WTC11 (cell line): Measurements from ENCODE around the gene SLC16A8. TPM values are rescaled to one million over a fixed set of nuclear protein-coding genes. Genes with fewer than 3 reads are reported as not detected.
A peak's percentile ranks its signal among the peaks of the same experiment; 100 is the strongest.

Experiments used
- ATAC-seq: fragments of 200-7000 bp; cut with Tn5 transposase; 2 replicates; pipeline ENCODE4 v1.10.0; 2021; ENCODE audit warnings: mild to moderate bottlenecking, moderate library complexity
- CTCF ChIA-PET: fragments of 300-600 bp; sonication (Branson Sonifier 250); formaldehyde crosslinking; loops from one replicate; lab custom pipeline; 2021; ENCODE audit warnings: antibody characterized with exemption; lab: Charles Lee
- POLR2A ChIA-PET: fragments of 350-600 bp; sonication (Branson Sonifier 250); formaldehyde crosslinking; loops from one replicate; lab custom pipeline; 2021; ENCODE audit warnings: antibody characterized with exemption; lab: Charles Lee
- DNase-seq: peaks from one replicate; pipeline ENCODE4 v3.0.0; 2021; ENCODE audit warnings: low spot score
- H3K27ac Mint-ChIP-seq: 2 replicates; pipeline ENCODE4 v1.8.0; 2021; ENCODE audit warnings: mixed read lengths
- H3K27me3 Mint-ChIP-seq: 2 replicates; pipeline ENCODE4 v1.8.0; 2021; ENCODE audit warnings: low read depth, mild to moderate bottlenecking, moderate library complexity, mixed read lengths
- H3K36me3 Mint-ChIP-seq: 2 replicates; pipeline ENCODE4 v1.8.0; 2021; ENCODE audit warnings: mixed read lengths
- H3K4me1 Mint-ChIP-seq: 2 replicates; pipeline ENCODE4 v1.8.0; 2022; ENCODE audit warnings: mixed read lengths
- H3K4me3 Mint-ChIP-seq: 2 replicates; pipeline ENCODE4 v1.8.0; 2021; ENCODE audit warnings: mild to moderate bottlenecking, moderate library complexity, mixed read lengths
- H3K9me3 Mint-ChIP-seq: 2 replicates; pipeline ENCODE4 v1.8.0; 2021; ENCODE audit warnings: mixed read lengths
- GTF2I ChIP-seq: fragments of 250-450 bp; sonication (Bioruptor Pico); conservative IDR thresholded peaks from 2 replicates; pipeline ENCODE4 v1.4.0; 2021; ENCODE audit warnings: mild to moderate bottlenecking
- NFATC4 ChIP-seq: fragments of 250-450 bp; sonication (Bioruptor Pico); IDR thresholded peaks from 2 replicates; pipeline ENCODE4 v1.9.0; 2021; ENCODE audit warnings: mild to moderate bottlenecking
- NFE2L1 ChIP-seq: sonication (generic); formaldehyde crosslinking; IDR thresholded peaks from 2 replicates; pipeline ENCODE4 v1.8.1; 2023; ENCODE audit warnings: missing genetic modification reagents
- NFYB ChIP-seq: sonication (generic); formaldehyde crosslinking; conservative IDR thresholded peaks from 2 replicates; pipeline ENCODE4 v1.8.0; 2022; ENCODE audit warnings: low read depth, missing genetic modification reagents
- OVOL2 ChIP-seq: fragments of 250-450 bp; sonication (Bioruptor Pico); IDR thresholded peaks from 2 replicates; pipeline ENCODE4 v1.9.0; 2021; ENCODE audit warnings: mild to moderate bottlenecking, borderline replicate concordance
- PRRX2 ChIP-seq: fragments of 250-450 bp; sonication (Bioruptor Pico); IDR thresholded peaks from 2 replicates; pipeline ENCODE4 v1.8.0; 2021; ENCODE audit warnings: mild to moderate bottlenecking
- SP1 ChIP-seq: sonication (generic); formaldehyde crosslinking; conservative IDR thresholded peaks from 2 replicates; pipeline ENCODE4 v1.8.1; 2022; ENCODE audit warnings: missing genetic modification reagents
- TCF7 ChIP-seq: sonication (generic); formaldehyde crosslinking; IDR thresholded peaks from 2 replicates; pipeline ENCODE4 v1.8.0; 2022; ENCODE audit warnings: mild to moderate bottlenecking, low read depth, missing genetic modification reagents, moderate library complexity
- ZNF121 ChIP-seq: sonication (generic); formaldehyde crosslinking; IDR thresholded peaks from 2 replicates; pipeline ENCODE4 v1.8.0; 2023; ENCODE audit warnings: missing genetic modification reagents
- ZNF263 ChIP-seq: sonication (generic); formaldehyde crosslinking; IDR thresholded peaks from 2 replicates; pipeline ENCODE4 v1.8.1; 2022; ENCODE audit warnings: low read depth, mild to moderate bottlenecking, moderate library complexity, missing genetic modification reagents
- ZNF317 ChIP-seq: sonication (generic); formaldehyde crosslinking; IDR thresholded peaks from 2 replicates; pipeline ENCODE4 v1.8.1; 2023; ENCODE audit warnings: low read depth, mild to moderate bottlenecking, moderate library complexity, missing genetic modification reagents, borderline replicate concordance
- ZNF416 ChIP-seq: fragments of 250-450 bp; sonication (Bioruptor Pico); IDR thresholded peaks from 2 replicates; pipeline ENCODE4 v1.9.0; 2021; ENCODE audit warnings: mild to moderate bottlenecking, inconsistent platforms
- total RNA-seq: library from RNA; stranded (reverse); gene quantifications from 3 replicates; pipeline ENCODE4 v1.2.3, GENCODE V29; 2021
- TF ChIP-seq, protein P1 (sequence below): fragments of 250-450 bp; sonication (Bioruptor Pico); conservative IDR thresholded peaks from 2 replicates; pipeline ENCODE4 v1.9.0; 2021; ENCODE audit warnings: mild to moderate bottlenecking
- TF ChIP-seq, protein P2 (sequence below): sonication (generic); formaldehyde crosslinking; IDR thresholded peaks from 2 replicates; pipeline ENCODE4 v1.8.1; 2023; ENCODE audit warnings: mild to moderate bottlenecking, missing genetic modification reagents, borderline replicate concordance
- TF ChIP-seq, protein P3 (sequence below): sonication (generic); formaldehyde crosslinking; IDR thresholded peaks from 2 replicates; pipeline ENCODE4 v1.8.1; 2023; ENCODE audit warnings: mild to moderate bottlenecking, moderate library complexity, missing genetic modification reagents
- TF ChIP-seq, protein P4 (sequence below): sonication (generic); formaldehyde crosslinking; IDR thresholded peaks from 2 replicates; pipeline ENCODE4 v1.8.0; 2022; ENCODE audit warnings: missing genetic modification reagents
- TF ChIP-seq, protein P5 (sequence below): sonication (generic); formaldehyde crosslinking; IDR thresholded peaks from 2 replicates; pipeline ENCODE4 v1.8.0; 2023; ENCODE audit warnings: mild to moderate bottlenecking, missing genetic modification reagents

The SLC16A8 gene
- total RNA-seq, 1 experiment from 2014 or later = 0.57 TPM

DNA sequence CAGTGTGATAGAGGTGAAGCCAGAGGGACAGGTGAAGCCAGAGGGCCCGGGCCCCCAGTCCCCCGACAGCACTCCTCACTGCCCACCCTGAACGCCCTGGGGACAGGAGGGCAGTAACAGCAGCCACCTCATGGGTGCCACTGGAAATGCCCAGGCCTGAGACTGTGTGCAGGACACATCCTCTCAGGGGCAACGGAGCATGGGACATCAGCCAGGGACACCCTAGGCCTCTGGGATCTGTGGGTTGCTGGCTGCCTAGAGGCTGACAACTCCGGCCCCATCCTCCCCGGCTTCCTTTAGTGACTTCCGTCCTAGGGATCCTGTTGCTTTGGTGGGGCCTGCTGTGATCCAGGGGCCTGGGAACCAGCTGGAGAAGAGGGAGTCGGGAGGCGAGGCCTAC is 43.9 kb upstream of the SLC16A8 start (continued):
- TF ChIP-seq, protein P1, sequence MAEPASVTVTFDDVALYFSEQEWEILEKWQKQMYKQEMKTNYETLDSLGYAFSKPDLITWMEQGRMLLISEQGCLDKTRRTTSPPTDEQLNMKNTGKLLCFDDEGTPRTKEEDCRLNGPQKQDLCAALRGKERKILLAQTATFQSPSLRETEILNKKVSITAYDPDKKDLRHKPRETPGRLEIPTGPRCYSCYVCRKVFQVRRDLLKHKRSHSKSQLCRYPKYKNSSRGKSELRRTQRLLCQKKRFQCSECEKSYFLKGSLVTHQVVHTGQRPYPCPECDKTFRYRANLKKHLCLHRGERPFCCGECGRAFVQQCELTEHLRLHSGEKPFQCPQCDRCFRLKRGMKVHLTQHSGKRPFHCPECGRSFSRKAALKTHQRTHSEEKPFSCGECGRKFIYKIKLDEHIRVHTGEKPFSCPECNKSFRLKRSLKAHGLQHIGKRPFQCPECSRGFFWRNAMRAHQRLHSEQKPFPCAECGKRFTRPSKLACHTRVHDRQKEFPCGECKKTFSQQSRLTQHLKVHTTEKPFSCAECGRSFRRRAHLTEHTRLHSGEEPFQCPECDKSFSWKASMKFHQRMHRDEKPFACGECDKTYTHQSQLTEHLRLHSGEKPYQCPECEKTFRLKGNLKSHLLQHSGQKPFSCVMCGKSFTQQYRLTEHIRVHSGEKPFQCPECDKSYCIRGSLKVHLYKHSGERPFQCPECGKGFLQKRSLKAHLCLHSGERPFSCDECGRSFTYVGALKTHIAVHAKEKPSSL (CRISPR knock-in tag) = no peak
- no peak for TF ChIP-seq ZNF416
- TF ChIP-seq, protein P2, sequence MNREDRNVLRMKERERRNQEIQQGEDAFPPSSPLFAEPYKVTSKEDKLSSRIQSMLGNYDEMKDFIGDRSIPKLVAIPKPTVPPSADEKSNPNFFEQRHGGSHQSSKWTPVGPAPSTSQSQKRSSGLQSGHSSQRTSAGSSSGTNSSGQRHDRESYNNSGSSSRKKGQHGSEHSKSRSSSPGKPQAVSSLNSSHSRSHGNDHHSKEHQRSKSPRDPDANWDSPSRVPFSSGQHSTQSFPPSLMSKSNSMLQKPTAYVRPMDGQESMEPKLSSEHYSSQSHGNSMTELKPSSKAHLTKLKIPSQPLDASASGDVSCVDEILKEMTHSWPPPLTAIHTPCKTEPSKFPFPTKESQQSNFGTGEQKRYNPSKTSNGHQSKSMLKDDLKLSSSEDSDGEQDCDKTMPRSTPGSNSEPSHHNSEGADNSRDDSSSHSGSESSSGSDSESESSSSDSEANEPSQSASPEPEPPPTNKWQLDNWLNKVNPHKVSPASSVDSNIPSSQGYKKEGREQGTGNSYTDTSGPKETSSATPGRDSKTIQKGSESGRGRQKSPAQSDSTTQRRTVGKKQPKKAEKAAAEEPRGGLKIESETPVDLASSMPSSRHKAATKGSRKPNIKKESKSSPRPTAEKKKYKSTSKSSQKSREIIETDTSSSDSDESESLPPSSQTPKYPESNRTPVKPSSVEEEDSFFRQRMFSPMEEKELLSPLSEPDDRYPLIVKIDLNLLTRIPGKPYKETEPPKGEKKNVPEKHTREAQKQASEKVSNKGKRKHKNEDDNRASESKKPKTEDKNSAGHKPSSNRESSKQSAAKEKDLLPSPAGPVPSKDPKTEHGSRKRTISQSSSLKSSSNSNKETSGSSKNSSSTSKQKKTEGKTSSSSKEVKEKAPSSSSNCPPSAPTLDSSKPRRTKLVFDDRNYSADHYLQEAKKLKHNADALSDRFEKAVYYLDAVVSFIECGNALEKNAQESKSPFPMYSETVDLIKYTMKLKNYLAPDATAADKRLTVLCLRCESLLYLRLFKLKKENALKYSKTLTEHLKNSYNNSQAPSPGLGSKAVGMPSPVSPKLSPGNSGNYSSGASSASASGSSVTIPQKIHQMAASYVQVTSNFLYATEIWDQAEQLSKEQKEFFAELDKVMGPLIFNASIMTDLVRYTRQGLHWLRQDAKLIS (CRISPR knock-in tag) = no peak
- TF ChIP-seq, protein P3, sequence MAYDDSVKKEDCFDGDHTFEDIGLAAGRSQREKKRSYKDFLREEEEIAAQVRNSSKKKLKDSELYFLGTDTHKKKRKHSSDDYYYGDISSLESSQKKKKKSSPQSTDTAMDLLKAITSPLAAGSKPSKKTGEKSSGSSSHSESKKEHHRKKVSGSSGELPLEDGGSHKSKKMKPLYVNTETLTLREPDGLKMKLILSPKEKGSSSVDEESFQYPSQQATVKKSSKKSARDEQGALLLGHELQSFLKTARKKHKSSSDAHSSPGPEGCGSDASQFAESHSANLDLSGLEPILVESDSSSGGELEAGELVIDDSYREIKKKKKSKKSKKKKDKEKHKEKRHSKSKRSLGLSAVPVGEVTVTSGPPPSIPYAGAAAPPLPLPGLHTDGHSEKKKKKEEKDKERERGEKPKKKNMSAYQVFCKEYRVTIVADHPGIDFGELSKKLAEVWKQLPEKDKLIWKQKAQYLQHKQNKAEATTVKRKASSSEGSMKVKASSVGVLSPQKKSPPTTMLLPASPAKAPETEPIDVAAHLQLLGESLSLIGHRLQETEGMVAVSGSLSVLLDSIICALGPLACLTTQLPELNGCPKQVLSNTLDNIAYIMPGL (CRISPR knock-in tag) = no peak
- TF ChIP-seq, all 79 proteins: peak for 0

DNA sequence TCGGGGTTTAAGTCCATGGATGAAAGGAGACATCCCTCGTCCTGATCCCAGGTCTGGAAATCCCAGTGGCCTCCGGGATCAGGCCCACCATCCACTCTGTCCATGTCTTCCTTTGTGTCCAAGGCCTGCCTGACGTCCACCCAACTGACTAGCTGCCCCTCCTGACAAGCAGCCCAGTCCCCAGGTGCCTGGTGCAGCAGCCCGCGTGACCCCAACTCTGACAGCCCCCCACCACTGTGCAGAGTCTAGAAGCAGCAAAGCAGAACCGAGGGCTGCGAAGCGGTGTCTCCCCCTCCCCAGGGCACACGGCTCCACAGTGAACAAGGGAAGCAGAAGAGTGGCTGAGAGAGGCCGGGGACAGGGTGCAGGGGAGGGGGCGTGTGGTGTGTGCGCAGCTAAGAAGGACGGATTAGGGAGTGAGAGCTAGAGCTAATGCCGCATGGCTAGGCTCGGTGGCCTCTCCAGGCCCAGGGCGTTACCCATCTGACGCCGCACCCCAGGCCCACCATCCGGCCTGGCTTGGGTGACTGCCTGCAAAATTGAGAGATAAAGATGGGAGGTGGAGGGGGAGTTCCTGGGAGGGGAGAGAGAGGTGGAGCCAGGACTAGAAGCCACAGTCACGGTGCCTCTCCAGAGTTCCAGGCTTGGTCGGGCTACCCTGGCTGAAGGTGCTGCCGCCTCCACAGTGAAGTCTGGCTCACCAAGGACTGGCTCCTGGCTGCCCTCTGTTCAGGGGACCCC is 43.1 kb upstream of the SLC16A8 start:
- Mint-ChIP-seq H3K9me3 (no peaks in the 10 kb centered on the region), H3K4me3 (no peak overlapping the region), H3K27me3 (no peaks in the 10 kb centered on the region), H3K4me1 (peaks cover 3% of the 10 kb centered on the region; the same call in 1 of the 2 replicates), H3K27ac (peak overlapping the region; percentile 58), H3K36me3 (no peaks in the 10 kb centered on the region; the same call in 1 of the 2 replicates)
- ATAC-seq (no peak), DNase-seq (no peak)
- ChIA-PET CTCF (interaction anchor here (1.5 to 3.2 kb wide), 2 partner anchors 29 to 75 kb away, joined by 5 to 10 read pairs; no protein-coding TSS in a partner anchor), POLR2A (no interaction called here)
- TF ChIP-seq GTF2I = no peak

DNA sequence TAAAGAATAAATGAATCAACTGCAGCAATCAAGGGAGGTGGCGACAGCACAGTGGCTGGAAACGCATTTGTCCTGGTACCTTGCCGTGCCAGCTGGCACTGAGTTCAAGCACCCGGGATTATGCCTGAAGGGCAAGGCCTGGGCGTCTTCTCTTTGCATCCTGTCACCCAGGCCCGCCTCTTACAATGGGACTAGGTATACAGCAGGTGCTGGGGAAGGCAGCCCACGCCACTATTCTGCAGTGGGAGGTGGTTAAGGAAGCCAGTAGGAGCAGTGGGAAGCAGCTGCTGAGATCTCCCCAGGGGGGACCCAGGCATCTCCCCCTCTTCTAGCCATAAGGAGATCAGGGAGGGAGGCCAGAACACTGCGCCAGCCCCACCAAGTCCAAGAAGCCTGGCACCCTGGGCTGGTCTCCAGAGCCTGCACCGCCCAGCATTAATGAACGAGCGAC is 41.8 kb upstream of the SLC16A8 start:
- Mint-ChIP-seq H3K9me3 (no peaks in the 10 kb centered on the region), H3K4me1 (peaks cover 3% of the 10 kb centered on the region), H3K36me3 (no peaks in the 10 kb centered on the region), H3K27ac (no peak overlapping the region), H3K4me3 (no peak overlapping the region), H3K27me3 (no peaks in the 10 kb centered on the region)
- ATAC-seq = no peak
- DNase-seq = no peak
- ChIA-PET CTCF (interaction anchor here (2.1 to 3.6 kb wide), 5 partner anchors 11 to 74 kb away, joined by 11 to 46 read pairs (median 16); partner anchors contain the start of gene BAIAP2L2), POLR2A (no interaction called here)
- no peak for TF ChIP-seq PRRX2
- no peak for TF ChIP-seq ZNF317 (CRISPR knock-in tag)
- TF ChIP-seq, protein P4, sequence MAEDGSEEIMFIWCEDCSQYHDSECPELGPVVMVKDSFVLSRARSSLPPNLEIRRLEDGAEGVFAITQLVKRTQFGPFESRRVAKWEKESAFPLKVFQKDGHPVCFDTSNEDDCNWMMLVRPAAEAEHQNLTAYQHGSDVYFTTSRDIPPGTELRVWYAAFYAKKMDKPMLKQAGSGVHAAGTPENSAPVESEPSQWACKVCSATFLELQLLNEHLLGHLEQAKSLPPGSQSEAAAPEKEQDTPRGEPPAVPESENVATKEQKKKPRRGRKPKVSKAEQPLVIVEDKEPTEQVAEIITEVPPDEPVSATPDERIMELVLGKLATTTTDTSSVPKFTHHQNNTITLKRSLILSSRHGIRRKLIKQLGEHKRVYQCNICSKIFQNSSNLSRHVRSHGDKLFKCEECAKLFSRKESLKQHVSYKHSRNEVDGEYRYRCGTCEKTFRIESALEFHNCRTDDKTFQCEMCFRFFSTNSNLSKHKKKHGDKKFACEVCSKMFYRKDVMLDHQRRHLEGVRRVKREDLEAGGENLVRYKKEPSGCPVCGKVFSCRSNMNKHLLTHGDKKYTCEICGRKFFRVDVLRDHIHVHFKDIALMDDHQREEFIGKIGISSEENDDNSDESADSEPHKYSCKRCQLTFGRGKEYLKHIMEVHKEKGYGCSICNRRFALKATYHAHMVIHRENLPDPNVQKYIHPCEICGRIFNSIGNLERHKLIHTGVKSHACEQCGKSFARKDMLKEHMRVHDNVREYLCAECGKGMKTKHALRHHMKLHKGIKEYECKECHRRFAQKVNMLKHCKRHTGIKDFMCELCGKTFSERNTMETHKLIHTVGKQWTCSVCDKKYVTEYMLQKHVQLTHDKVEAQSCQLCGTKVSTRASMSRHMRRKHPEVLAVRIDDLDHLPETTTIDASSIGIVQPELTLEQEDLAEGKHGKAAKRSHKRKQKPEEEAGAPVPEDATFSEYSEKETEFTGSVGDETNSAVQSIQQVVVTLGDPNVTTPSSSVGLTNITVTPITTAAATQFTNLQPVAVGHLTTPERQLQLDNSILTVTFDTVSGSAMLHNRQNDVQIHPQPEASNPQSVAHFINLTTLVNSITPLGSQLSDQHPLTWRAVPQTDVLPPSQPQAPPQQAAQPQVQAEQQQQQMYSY (CRISPR knock-in tag) = no peak
- no peak for TF ChIP-seq ZNF263 (CRISPR knock-in tag)
- TF ChIP-seq NFYB = no peak
- no peak for TF ChIP-seq TCF7 (CRISPR knock-in tag)
- TF ChIP-seq SP1 = no peak
- TF ChIP-seq, protein P5, sequence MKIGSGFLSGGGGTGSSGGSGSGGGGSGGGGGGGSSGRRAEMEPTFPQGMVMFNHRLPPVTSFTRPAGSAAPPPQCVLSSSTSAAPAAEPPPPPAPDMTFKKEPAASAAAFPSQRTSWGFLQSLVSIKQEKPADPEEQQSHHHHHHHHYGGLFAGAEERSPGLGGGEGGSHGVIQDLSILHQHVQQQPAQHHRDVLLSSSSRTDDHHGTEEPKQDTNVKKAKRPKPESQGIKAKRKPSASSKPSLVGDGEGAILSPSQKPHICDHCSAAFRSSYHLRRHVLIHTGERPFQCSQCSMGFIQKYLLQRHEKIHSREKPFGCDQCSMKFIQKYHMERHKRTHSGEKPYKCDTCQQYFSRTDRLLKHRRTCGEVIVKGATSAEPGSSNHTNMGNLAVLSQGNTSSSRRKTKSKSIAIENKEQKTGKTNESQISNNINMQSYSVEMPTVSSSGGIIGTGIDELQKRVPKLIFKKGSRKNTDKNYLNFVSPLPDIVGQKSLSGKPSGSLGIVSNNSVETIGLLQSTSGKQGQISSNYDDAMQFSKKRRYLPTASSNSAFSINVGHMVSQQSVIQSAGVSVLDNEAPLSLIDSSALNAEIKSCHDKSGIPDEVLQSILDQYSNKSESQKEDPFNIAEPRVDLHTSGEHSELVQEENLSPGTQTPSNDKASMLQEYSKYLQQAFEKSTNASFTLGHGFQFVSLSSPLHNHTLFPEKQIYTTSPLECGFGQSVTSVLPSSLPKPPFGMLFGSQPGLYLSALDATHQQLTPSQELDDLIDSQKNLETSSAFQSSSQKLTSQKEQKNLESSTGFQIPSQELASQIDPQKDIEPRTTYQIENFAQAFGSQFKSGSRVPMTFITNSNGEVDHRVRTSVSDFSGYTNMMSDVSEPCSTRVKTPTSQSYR = no peak
- TF ChIP-seq NFATC4 (CRISPR knock-in tag) = no peak
- no peak for TF ChIP-seq ZNF121
- TF ChIP-seq OVOL2 (CRISPR knock-in tag) = no peak
- no peak for TF ChIP-seq NFE2L1 (CRISPR knock-in tag)
